Pulmonary artery endothelial cell (primary cell): Measurements from ENCODE around the gene OPCML. TPM values are rescaled to one million over a fixed set of nuclear protein-coding genes. Genes with fewer than 3 reads are reported as not detected.

Experiments
- DNase-seq: peaks from one replicate; pipeline ENCODE4 v3.0.0-alpha.2; 2011; ENCODE audit warnings: low read depth, low spot score
- total RNA-seq: library from RNA; depleted of rRNA; stranded (reverse); fragments of >200 nt; gene quantifications from 2 replicates; pipeline ENCODE4 v1.2.3, GENCODE V29; 2014

OPCML gene
- total RNA-seq, 1 donor from 2014 or later: not detected

- DNase-seq: no peak
These were observed 945.5 kb downstream of the OPCML start for GRCh38 chr11:132586801-132587200.

- DNase-seq: no peak
These were observed 952.5 kb downstream of the OPCML start for GRCh38 chr11:132579634-132580327.

- no peak for DNase-seq
These were observed 953.2 kb downstream of the OPCML start for GRCh38 chr11:132579136-132579535.

- no peak for DNase-seq
These were observed 953.7 kb downstream of the OPCML start for GRCh38 chr11:132578580-132578979.

GRCh38 chr11:132576706-132577105, 955.6 kb downstream of the OPCML start:
- DNase-seq: no peak

- DNase-seq: no peak
These were observed 968.0 kb downstream of the OPCML start for GRCh38 chr11:132564091-132564885.

- no peak for DNase-seq
These were observed 969.3 kb downstream of the OPCML start for GRCh38 chr11:132563050-132563449.

GRCh38 chr11:132561937-132562336, 970.4 kb downstream of the OPCML start:
- no peak for DNase-seq

GRCh38 chr11:132559331-132560036, 972.8 kb downstream of the OPCML start:
- DNase-seq: no peak

- DNase-seq: no peak
These were observed 976.0 kb downstream of the OPCML start for GRCh38 chr11:132556316-132556715.

GRCh38 chr11:132555617-132556016, 976.7 kb downstream of the OPCML start:
- no peak for DNase-seq

GRCh38 chr11:132551016-132551415, 981.3 kb downstream of the OPCML start:
- no peak for DNase-seq

- DNase-seq: no peak
These were observed 982.7 kb downstream of the OPCML start for GRCh38 chr11:132549561-132549960.

- DNase-seq: no peak
These were observed 983.3 kb downstream of the OPCML start for GRCh38 chr11:132549001-132549400.

GRCh38 chr11:132544007-132544406, 988.3 kb downstream of the OPCML start:
- DNase-seq: no peak

GRCh38 chr11:132541794-132542193, 990.5 kb downstream of the OPCML start:
- no peak for DNase-seq

- DNase-seq: no peak
These were observed 991.7 kb downstream of the OPCML start for GRCh38 chr11:132540581-132540980.

GRCh38 chr11:132539590-132540368, 992.5 kb downstream of the OPCML start:
- no peak for DNase-seq

GRCh38 chr11:132538642-132539041, 993.7 kb downstream of the OPCML start:
- no peak for DNase-seq

- no peak for DNase-seq
These were observed 996.5 kb downstream of the OPCML start for GRCh38 chr11:132535830-132536229.

- DNase-seq: no peak
These were observed 1000.4 kb downstream of the OPCML start for GRCh38 chr11:132531921-132532320.
